ENCODE measurements around the gene MAP3K13.

GRCh38 chr3:185448107-185448506, 85.2 kb downstream of the MAP3K13 start:
- TF ChIP-seq, protein P1, sequence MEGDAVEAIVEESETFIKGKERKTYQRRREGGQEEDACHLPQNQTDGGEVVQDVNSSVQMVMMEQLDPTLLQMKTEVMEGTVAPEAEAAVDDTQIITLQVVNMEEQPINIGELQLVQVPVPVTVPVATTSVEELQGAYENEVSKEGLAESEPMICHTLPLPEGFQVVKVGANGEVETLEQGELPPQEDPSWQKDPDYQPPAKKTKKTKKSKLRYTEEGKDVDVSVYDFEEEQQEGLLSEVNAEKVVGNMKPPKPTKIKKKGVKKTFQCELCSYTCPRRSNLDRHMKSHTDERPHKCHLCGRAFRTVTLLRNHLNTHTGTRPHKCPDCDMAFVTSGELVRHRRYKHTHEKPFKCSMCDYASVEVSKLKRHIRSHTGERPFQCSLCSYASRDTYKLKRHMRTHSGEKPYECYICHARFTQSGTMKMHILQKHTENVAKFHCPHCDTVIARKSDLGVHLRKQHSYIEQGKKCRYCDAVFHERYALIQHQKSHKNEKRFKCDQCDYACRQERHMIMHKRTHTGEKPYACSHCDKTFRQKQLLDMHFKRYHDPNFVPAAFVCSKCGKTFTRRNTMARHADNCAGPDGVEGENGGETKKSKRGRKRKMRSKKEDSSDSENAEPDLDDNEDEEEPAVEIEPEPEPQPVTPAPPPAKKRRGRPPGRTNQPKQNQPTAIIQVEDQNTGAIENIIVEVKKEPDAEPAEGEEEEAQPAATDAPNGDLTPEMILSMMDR (IDR thresholded peaks at IDR 0.05; ENCODE audit: poor library complexity): no peak
- TF ChIP-seq EZH2 (IDR thresholded peaks at IDR 0.05; ENCODE audit: borderline replicate concordance): no peak

Measured in hepatocyte (in vitro differentiated cells).